ENCODE results near the gene MRPS11. TPM values are rescaled to one million over a fixed set of nuclear protein-coding genes. Genes with fewer than 3 reads are reported as not detected.

MRPS11 gene
- total and polyA plus RNA-seq, 12 donors: 47.5 to 95.0 (median 64.7) TPM

DNA sequence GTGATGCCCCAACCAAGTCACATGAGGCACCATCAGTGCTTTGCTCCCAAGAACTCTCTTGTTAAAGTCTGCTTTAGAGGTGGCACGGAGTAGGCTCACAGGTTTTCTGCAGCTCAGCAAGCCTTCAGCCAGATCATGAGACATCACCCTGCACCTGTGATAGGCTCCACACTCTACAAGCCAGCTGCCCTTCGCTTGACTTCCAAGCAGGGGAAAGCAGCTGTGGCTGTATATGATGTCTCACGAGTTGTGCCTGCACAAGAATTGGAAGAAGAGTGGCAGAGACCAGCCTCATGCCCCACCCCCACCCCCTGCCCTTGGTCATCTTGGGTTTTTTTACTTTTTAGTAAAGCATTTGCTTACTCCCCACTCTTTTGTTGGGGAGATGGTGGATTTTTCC, 22.5 kb downstream of the MRPS11 start:
- Histone ChIP-seq H3K9me3 (no peaks in the 10 kb centered on the region), H3K4me3 (no peak overlapping the region), H3K27me3 (no peaks in the 10 kb centered on the region), H3K27ac (no peak overlapping the region), H3K4me1 (peaks cover 0 to under 1% (median 0%) of the 10 kb centered on the region in 9 donors), H3K36me3 (peaks cover 0 to 7% (median 0%) of the 10 kb centered on the region in 9 donors)
- 91 to 92% methylated on average over 3 of the region's 3 CpGs for WGBS, 2 donors
- TF ChIP-seq, protein P1, sequence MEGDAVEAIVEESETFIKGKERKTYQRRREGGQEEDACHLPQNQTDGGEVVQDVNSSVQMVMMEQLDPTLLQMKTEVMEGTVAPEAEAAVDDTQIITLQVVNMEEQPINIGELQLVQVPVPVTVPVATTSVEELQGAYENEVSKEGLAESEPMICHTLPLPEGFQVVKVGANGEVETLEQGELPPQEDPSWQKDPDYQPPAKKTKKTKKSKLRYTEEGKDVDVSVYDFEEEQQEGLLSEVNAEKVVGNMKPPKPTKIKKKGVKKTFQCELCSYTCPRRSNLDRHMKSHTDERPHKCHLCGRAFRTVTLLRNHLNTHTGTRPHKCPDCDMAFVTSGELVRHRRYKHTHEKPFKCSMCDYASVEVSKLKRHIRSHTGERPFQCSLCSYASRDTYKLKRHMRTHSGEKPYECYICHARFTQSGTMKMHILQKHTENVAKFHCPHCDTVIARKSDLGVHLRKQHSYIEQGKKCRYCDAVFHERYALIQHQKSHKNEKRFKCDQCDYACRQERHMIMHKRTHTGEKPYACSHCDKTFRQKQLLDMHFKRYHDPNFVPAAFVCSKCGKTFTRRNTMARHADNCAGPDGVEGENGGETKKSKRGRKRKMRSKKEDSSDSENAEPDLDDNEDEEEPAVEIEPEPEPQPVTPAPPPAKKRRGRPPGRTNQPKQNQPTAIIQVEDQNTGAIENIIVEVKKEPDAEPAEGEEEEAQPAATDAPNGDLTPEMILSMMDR (IDR thresholded peaks at IDR 0.05): no peak
- no peak for DNase-seq
- ATAC-seq: no peak
- intact Hi-C loops (cut with DNase I): no loop called here

DNA sequence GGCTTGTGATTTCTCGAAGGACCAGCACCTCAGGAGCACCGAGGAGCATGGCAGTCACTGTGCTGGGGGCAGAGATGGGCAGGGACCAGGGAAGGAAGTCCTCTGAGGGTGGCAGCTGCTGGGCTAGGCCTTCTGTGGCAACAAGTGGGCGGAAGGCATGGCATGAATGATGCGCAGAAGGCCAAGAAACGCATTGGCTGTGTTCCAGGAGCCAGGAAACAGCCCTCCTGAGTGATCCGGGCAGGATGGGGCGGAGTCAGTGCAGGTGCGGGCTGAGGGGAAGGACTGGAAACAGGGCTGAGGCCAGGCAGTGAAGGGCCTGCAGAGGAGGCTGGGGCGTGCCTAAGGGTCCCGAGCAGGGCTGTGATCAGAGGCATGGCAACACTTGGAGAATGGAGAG, 23.6 kb downstream of the MRPS11 start:
- TF ChIP-seq, protein P1 (IDR thresholded peaks at IDR 0.05): no peak
- peaks cover 0 to 13% (median 0%) of the 10 kb centered on the region in 9 donors for H3K36me3 ChIP-seq
- no peaks in the 10 kb centered on the region for H3K9me3 ChIP-seq
- H3K4me3 ChIP-seq: no peak overlapping the region
- ATAC-seq: peak in 1 of 8 donors; percentile 36
- no peaks in the 10 kb centered on the region for H3K27me3 ChIP-seq
- no peaks in the 10 kb centered on the region for H3K4me1 ChIP-seq
- intact Hi-C loops (cut with DNase I): no loop called here
- H3K27ac ChIP-seq: no peak overlapping the region
- WGBS, 2 donors: 69 to 77% methylated on average over 10 of the region's 10 CpGs
- DNase-seq: no peak

DNA sequence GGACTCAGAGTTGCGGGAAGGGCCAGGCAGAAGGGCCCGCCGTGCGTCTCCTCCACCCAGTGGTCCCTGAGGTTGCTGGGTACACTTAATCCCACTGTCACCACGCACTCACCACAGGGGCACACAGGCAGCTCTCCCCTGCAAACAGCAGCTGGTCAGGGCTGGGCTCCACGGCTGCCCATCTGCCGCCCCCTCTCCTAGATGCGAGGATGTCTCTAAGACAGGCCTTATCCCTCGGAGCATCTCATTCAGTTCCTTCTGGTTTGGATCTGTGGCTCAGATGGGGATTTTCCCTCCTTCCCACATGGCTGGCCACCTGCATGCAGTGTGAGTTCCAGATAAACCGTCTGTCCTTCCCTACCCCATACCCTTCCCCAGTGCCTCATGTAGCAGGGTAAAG, 26.3 kb downstream of the MRPS11 start:
- Histone ChIP-seq H3K36me3 (peaks cover 0 to 31% (median 0%) of the 10 kb centered on the region in 9 donors), H3K4me1 (peaks cover 0 to 26% (median 7%) of the 10 kb centered on the region in 9 donors), H3K9me3 (no peaks in the 10 kb centered on the region), H3K27me3 (no peaks in the 10 kb centered on the region), H3K4me3 (no peak overlapping the region), H3K27ac (no peak overlapping the region)
- WGBS, 2 donors: 88% methylated on average over 10 of the region's 10 CpGs
- no peak for DNase-seq
- TF ChIP-seq, protein P1 (IDR thresholded peaks at IDR 0.05): no peak
- intact Hi-C loops (cut with DNase I): no loop called here
- ATAC-seq: no peak

DNA sequence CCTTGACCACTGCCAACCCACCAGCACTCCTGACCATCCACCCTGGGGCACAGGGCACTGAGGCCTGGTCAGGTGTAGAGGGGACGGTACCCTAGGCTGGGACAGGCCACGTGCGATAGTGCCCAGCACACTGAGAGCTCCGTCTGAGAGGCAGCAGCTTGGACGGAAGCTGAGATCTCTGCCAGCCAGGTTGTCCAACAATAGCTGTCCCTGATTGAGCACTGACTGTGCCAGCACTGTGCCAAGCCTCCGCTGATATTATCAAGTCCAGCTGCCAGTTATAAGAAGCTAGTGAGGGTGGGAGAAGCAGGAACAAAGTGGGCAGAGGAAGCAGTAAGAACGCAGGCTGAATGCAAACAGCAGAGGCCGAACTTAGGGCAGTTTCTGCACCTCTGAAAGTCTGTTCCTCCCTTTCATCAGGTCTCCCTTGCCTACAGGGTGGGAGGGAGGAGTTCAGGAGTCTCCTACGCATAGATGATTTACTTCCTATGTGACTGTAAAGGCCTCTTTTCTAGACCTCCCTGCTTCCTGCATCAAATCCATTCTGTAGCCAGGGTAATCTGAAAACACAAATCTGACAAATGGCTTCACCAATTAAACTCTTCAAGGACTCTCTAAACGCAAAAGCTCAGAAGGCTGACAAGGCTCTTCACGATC, 29.7 kb downstream of the MRPS11 start:
- TF ChIP-seq, protein P1 (IDR thresholded peaks at IDR 0.05): no peak
- ATAC-seq (peak; percentile 45 to 94 (median 86)), DNase-seq (peak; percentile 51 to 63)
- Histone ChIP-seq H3K4me3 (no peak overlapping the region), H3K36me3 (peaks cover 0 to 34% (median 0%) of the 10 kb centered on the region in 9 donors), H3K4me1 (peaks cover 0 to 35% (median 7%) of the 10 kb centered on the region in 9 donors), H3K9me3 (no peaks in the 10 kb centered on the region), H3K27me3 (no peaks in the 10 kb centered on the region), H3K27ac (peak overlapping the region; percentile 6 to 80 (median 63))
- intact Hi-C loops (cut with DNase I): loop anchor here in 1 of 10 donors (1.0 kb wide), 1 partner anchor 45 kb away; no protein-coding TSS in a partner anchor
- WGBS, 2 donors: 53 to 63% methylated on average over 11 of the region's 11 CpGs

All from heart right ventricle (tissue), 16 donors.